ENCODE results near the gene ALOX5. TPM values are rescaled to one million over a fixed set of nuclear protein-coding genes. Genes with fewer than 3 reads are reported as not detected.

ALOX5 gene
- total RNA-seq, 4 donors from 2014 or later: 14.2 to 48.5 (median 21.2) TPM

- TF ChIP-seq POLR2AphosphoS5 (IDR thresholded peaks at IDR 0.05): no peak
- no peak for TF ChIP-seq CTCF (IDR thresholded peaks at IDR 0.05)
- TF ChIP-seq POLR2A (IDR thresholded peaks at IDR 0.05; ENCODE audit: low read depth): no peak
- TF ChIP-seq EP300 (IDR thresholded peaks at IDR 0.05): no peak
- WGBS: 80% methylated on average over 4 of the region's 24 CpGs
- Histone ChIP-seq H3K9me3 (no peaks in the 10 kb centered on the region), H3K27ac (replicated peaks in 1 of 4) (no peak overlapping the region), H3K36me3 (no peaks in the 10 kb centered on the region), H3K4me1 (no peaks in the 10 kb centered on the region), H3K4me3 (no peak overlapping the region), H3K27me3 (peaks cover 0 to 35% (median 0%) of the 10 kb centered on the region in 4 donors)
- intact Hi-C loops (cut with DNase I): no loop called here
- no peak for DNase-seq (ENCODE audit: extremely low spot score)
These were observed 70.0 kb downstream of the ALOX5 start for GRCh38 chr10:45444022-45444421.

GRCh38 chr10:45444976-45445898, 71.2 kb downstream of the ALOX5 start:
- no peaks in the 10 kb centered on the region for H3K36me3 ChIP-seq
- DNase-seq (ENCODE audit: extremely low spot score): no peak
- no peaks in the 10 kb centered on the region for H3K9me3 ChIP-seq
- whole genome bisulfite sequencing: 87% methylated on average over 19 of the region's 19 CpGs
- intact Hi-C loops (cut with DNase I): no loop called here
- TF ChIP-seq CTCF (IDR thresholded peaks at IDR 0.05): no peak
- TF ChIP-seq EP300 (IDR thresholded peaks at IDR 0.05): no peak
- TF ChIP-seq POLR2A (IDR thresholded peaks at IDR 0.05; ENCODE audit: low read depth): no peak
- TF ChIP-seq POLR2AphosphoS5 (IDR thresholded peaks at IDR 0.05): no peak
- no peaks in the 10 kb centered on the region for H3K4me1 ChIP-seq
- peaks cover 0 to 24% (median 0%) of the 10 kb centered on the region in 4 donors for H3K27me3 ChIP-seq
- no peak overlapping the region for H3K4me3 ChIP-seq
- no peak overlapping the region for H3K27ac ChIP-seq (replicated peaks in 1 of 4)

- no peaks in the 10 kb centered on the region for H3K9me3 ChIP-seq
- no peaks in the 10 kb centered on the region for H3K4me1 ChIP-seq
- H3K36me3 ChIP-seq: no peaks in the 10 kb centered on the region
- no peak overlapping the region for H3K4me3 ChIP-seq
- WGBS: 97% methylated on average over 5 of the region's 7 CpGs
- peaks cover 0 to 7% (median 0%) of the 10 kb centered on the region in 4 donors for H3K27me3 ChIP-seq
- TF ChIP-seq EP300 (IDR thresholded peaks at IDR 0.05) (no peak), CTCF (IDR thresholded peaks at IDR 0.05) (no peak), POLR2A (IDR thresholded peaks at IDR 0.05; ENCODE audit: low read depth) (no peak), POLR2AphosphoS5 (IDR thresholded peaks at IDR 0.05) (no peak)
- intact Hi-C loops (cut with DNase I): no loop called here
- no peak overlapping the region for H3K27ac ChIP-seq (replicated peaks in 1 of 4)
- no peak for DNase-seq (ENCODE audit: extremely low spot score)
These were observed 72.8 kb downstream of the ALOX5 start for GRCh38 chr10:45446858-45447257.

GRCh38 chr10:45447416-45447815, 73.4 kb downstream of the ALOX5 start:
- no peaks in the 10 kb centered on the region for H3K9me3 ChIP-seq
- no peak overlapping the region for H3K27ac ChIP-seq (replicated peaks in 1 of 4)
- peaks cover 0 to 2% (median 0%) of the 10 kb centered on the region in 4 donors for H3K27me3 ChIP-seq
- no peak for TF ChIP-seq POLR2A (IDR thresholded peaks at IDR 0.05; ENCODE audit: low read depth)
- TF ChIP-seq POLR2AphosphoS5 (IDR thresholded peaks at IDR 0.05): no peak
- TF ChIP-seq EP300 (IDR thresholded peaks at IDR 0.05): no peak
- no peak for TF ChIP-seq CTCF (IDR thresholded peaks at IDR 0.05)
- 65% methylated on average over 2 of the region's 2 CpGs for WGBS
- intact Hi-C loops (cut with DNase I): no loop called here
- H3K4me1 ChIP-seq: no peaks in the 10 kb centered on the region
- H3K4me3 ChIP-seq: no peak overlapping the region
- DNase-seq (ENCODE audit: extremely low spot score): no peak
- no peaks in the 10 kb centered on the region for H3K36me3 ChIP-seq
